ENCODE data around the gene ECT2L. TPM values are rescaled to one million over a fixed set of nuclear protein-coding genes. Genes with fewer than 3 reads are reported as not detected.
A peak's percentile ranks its signal among the peaks of the same experiment; 100 is the strongest.
"Not testable (repeated sequence)": the region's sequence is repeated elsewhere in the genome, so short reads cannot be mapped to it uniquely, and the experiment has no call there.

The ECT2L gene
- total RNA-seq, 1 donor from 2014 or later = 0.40 TPM

- no peak for DNase-seq (ENCODE audit: low spot score in 2 of 2, unreplicated experiment in 2 of 2)
- no peak for TF ChIP-seq CTCF (IDR thresholded peaks at IDR 0.05; ENCODE audit: unreplicated experiment)
- Mint-ChIP-seq H3K36me3 (peaks cover 13% of the 10 kb centered on the region), H3K27ac (no peak overlapping the region), H3K4me1 (peaks cover 12% of the 10 kb centered on the region), H3K4me3 (no peak overlapping the region), H3K27me3 (ENCODE audit: low read depth) (no peaks in the 10 kb centered on the region), H3K9me3 (no peaks in the 10 kb centered on the region)
These were observed 125.0 kb downstream of the ECT2L start for GRCh38 chr6:138920906-138921305.

GRCh38 chr6:138923561-138923960 is 127.7 kb downstream of the ECT2L start:
- Mint-ChIP-seq H3K9me3 (no peaks in the 10 kb centered on the region), H3K4me1 (peaks cover 19% of the 10 kb centered on the region), H3K27ac (no peak overlapping the region), H3K36me3 (peaks cover 14% of the 10 kb centered on the region), H3K4me3 (no peak overlapping the region), H3K27me3 (ENCODE audit: low read depth) (no peaks in the 10 kb centered on the region)
- DNase-seq (ENCODE audit: low spot score in 2 of 2, unreplicated experiment in 2 of 2) = no peak
- TF ChIP-seq CTCF (IDR thresholded peaks at IDR 0.05; ENCODE audit: unreplicated experiment) = no peak

- peaks cover 13% of the 10 kb centered on the region for H3K36me3 Mint-ChIP-seq
- no peaks in the 10 kb centered on the region for H3K27me3 Mint-ChIP-seq (ENCODE audit: low read depth)
- no peak for TF ChIP-seq CTCF (IDR thresholded peaks at IDR 0.05; ENCODE audit: unreplicated experiment)
These were observed 129.9 kb downstream of the ECT2L start for GRCh38 chr6:138925806-138926205.

GRCh38 chr6:138926579-138926978 is 130.7 kb downstream of the ECT2L start:
- H3K4me1 Mint-ChIP-seq = peaks cover 19% of the 10 kb centered on the region
- no peak for DNase-seq (ENCODE audit: low spot score in 2 of 2, unreplicated experiment in 2 of 2)
- peak overlapping the region; percentile 3 for H3K27ac Mint-ChIP-seq
- peaks cover 13% of the 10 kb centered on the region for H3K36me3 Mint-ChIP-seq
- no peaks in the 10 kb centered on the region for H3K27me3 Mint-ChIP-seq (ENCODE audit: low read depth)
- H3K9me3 Mint-ChIP-seq = no peaks in the 10 kb centered on the region
- no peak for TF ChIP-seq CTCF (IDR thresholded peaks at IDR 0.05; ENCODE audit: unreplicated experiment)
- no peak overlapping the region for H3K4me3 Mint-ChIP-seq

More at GRCh38 chr6:138925806-138926205, 129.9 kb downstream of the ECT2L start:
- peaks cover 19% of the 10 kb centered on the region for H3K4me1 Mint-ChIP-seq
- H3K9me3 Mint-ChIP-seq = no peaks in the 10 kb centered on the region
- peak overlapping the region; percentile 57 for H3K27ac Mint-ChIP-seq
- no peak for DNase-seq (ENCODE audit: low spot score in 2 of 2, unreplicated experiment in 2 of 2)
- H3K4me3 Mint-ChIP-seq = no peak overlapping the region

- Mint-ChIP-seq H3K4me3 (no peak overlapping the region), H3K27ac (peak overlapping the region; percentile 16), H3K36me3 (peaks cover 32% of the 10 kb centered on the region), H3K9me3 (peaks cover 5% of the 10 kb centered on the region), H3K4me1 (peaks cover 4% of the 10 kb centered on the region), H3K27me3 (ENCODE audit: low read depth) (no peaks in the 10 kb centered on the region)
- no peak for DNase-seq (ENCODE audit: low spot score in 2 of 2, unreplicated experiment in 2 of 2)
- TF ChIP-seq CTCF (IDR thresholded peaks at IDR 0.05; ENCODE audit: unreplicated experiment) = no peak
These were observed 135.8 kb downstream of the ECT2L start for GRCh38 chr6:138931660-138932059.

GRCh38 chr6:138936873-138937272 is 141.0 kb downstream of the ECT2L start:
- not testable (repeated sequence) for H3K4me3 Mint-ChIP-seq; H3K27ac Mint-ChIP-seq; DNase-seq (ENCODE audit: low spot score in 2 of 2, unreplicated experiment in 2 of 2); H3K27me3 Mint-ChIP-seq (ENCODE audit: low read depth); H3K4me1 Mint-ChIP-seq
- Mint-ChIP-seq H3K9me3 (peaks cover 17% of the 10 kb centered on the region), H3K36me3 (peaks cover 41% of the 10 kb centered on the region)

Measured in mesothelial cell of epicardium (in vitro differentiated cells).